DND-41 (cell line): ENCODE measurements around the gene CHCHD3.

Source experiments
- ATAC-seq: fragments of 200-7000 bp; cut with Tn5 transposase; 3 replicates; pipeline ENCODE4 v1.9.1; 2021; ENCODE audit warnings: low read depth; ENCODE audit not compliant: insufficient read depth
- DNase-seq: peaks from one replicate; pipeline ENCODE4 v3.0.0-alpha.2; 2020
- H2AFZ ChIP-seq: 2 replicates; pipeline ENCODE4 v1.6.0; 2012; ENCODE audit warnings: low read depth, low read length
- H3K27ac ChIP-seq: 2 replicates; pipeline ENCODE4 v1.5.1; 2012; ENCODE audit warnings: low read length, inconsistent platforms
- H3K27me3 ChIP-seq: fragments of 200-600 bp; sonication (generic); 2 replicates; pipeline ENCODE4 v1.6.0; 2012; ENCODE audit warnings: low read length, mild to moderate bottlenecking, inconsistent platforms; ENCODE audit not compliant: insufficient read depth, poor library complexity
- H3K36me3 ChIP-seq: 2 replicates; pipeline ENCODE4 v1.5.1; 2012; ENCODE audit warnings: low read length, inconsistent platforms; ENCODE audit not compliant: insufficient read depth
- H3K4me1 ChIP-seq: 2 replicates; pipeline ENCODE4 v1.5.1; 2012; ENCODE audit warnings: mild to moderate bottlenecking, low read length; ENCODE audit not compliant: insufficient read depth
- H3K4me2 ChIP-seq: 2 replicates; pipeline ENCODE4 v1.6.0; 2012; ENCODE audit warnings: mild to moderate bottlenecking, moderate library complexity, low read length, inconsistent platforms; ENCODE audit not compliant: insufficient read depth
- H3K4me3 ChIP-seq, 2 experiments: fragments of 200-600 bp in 1 of 2; shearing (Covaris generic) in 1 of 2; 2 replicates each; pipeline ENCODE4 v1.5.1; 2012 to 2016; ENCODE audit warnings: inconsistent platforms in 2 of 2, low read length in 2 of 2, mild to moderate bottlenecking in 2 of 2, low read depth in 1 of 2, moderate library complexity in 1 of 2
- H3K79me2 ChIP-seq: 2 replicates; pipeline ENCODE4 v1.6.0; 2012; ENCODE audit warnings: low read length, inconsistent platforms; ENCODE audit not compliant: insufficient read depth
- H3K9ac ChIP-seq: 2 replicates; pipeline ENCODE4 v1.6.0; 2012; ENCODE audit warnings: low read depth, mild to moderate bottlenecking, inconsistent platforms, low read length, moderate library complexity
- H3K9me3 ChIP-seq: 2 replicates; pipeline ENCODE4 v1.5.1; 2012; ENCODE audit warnings: low read length, moderate library complexity, mild to moderate bottlenecking, inconsistent platforms; ENCODE audit not compliant: insufficient read depth, severe bottlenecking
- H4K20me1 ChIP-seq: 2 replicates; pipeline ENCODE4 v1.6.0; 2012; ENCODE audit warnings: low read length; ENCODE audit not compliant: insufficient read depth
- EZH2 ChIP-seq: IDR thresholded peaks from 3 replicates; pipeline ENCODE4 v1.6.1; 2012; ENCODE audit warnings: borderline replicate concordance, low read depth, mild to moderate bottlenecking, moderate library complexity, low read length, inconsistent platforms; ENCODE audit not compliant: severe bottlenecking
- TF ChIP-seq, protein P1 (sequence below): IDR thresholded peaks from 2 replicates; pipeline ENCODE4 v1.5.1; 2012; ENCODE audit warnings: borderline replicate concordance, low read length, moderate library complexity, mild to moderate bottlenecking; ENCODE audit not compliant: poor library complexity, severe bottlenecking; ENCODE audit errors: extremely low read depth

Gene CHCHD3

DNA sequence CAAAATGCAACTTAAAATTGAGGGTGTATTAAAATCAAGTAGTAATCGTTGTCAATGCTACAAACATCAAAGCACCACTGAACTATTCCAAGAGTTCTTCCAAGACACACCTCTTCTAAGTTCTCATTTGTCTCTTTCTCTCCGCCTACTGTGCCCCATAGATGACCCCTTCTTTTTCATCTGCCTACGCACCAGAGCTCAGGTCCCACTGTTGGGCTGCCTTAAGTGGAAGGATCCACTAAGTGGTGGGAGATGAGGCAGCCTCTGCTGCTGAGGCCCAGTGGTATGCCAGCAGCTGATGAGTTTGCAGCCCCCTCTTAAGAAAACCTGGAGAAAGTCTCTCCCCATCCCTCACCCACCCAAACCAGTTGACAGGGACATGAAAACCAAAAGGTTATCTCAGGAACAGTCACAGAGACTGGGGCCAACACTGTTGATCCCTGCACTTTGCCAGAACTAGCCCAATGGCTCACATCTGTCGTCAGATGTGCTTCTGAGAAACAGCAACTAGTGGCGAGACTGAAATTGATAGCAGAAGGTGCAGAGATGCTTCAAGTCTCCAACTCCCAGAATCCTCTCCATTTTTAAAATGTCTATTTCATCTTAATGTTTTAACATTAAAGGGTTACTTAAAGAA, 88.4 kb downstream of the CHCHD3 start:
- Histone ChIP-seq H3K9ac (no peak overlapping the region), H3K4me2 (no peak overlapping the region), H3K4me1 (no peaks in the 10 kb centered on the region), H2AFZ (no peak overlapping the region), H3K79me2 (peaks cover 84% of the 10 kb centered on the region), H3K4me3 (no peak overlapping the region), H3K9me3 (no peaks in the 10 kb centered on the region), H4K20me1 (peaks cover 23% of the 10 kb centered on the region), H3K36me3 (no peaks in the 10 kb centered on the region; the same call in 1 of the 2 replicates), H3K27me3 (no peaks in the 10 kb centered on the region), H3K27ac (no peak overlapping the region)
- no peak for DNase-seq
- ATAC-seq: no peak
- TF ChIP-seq, protein P1, sequence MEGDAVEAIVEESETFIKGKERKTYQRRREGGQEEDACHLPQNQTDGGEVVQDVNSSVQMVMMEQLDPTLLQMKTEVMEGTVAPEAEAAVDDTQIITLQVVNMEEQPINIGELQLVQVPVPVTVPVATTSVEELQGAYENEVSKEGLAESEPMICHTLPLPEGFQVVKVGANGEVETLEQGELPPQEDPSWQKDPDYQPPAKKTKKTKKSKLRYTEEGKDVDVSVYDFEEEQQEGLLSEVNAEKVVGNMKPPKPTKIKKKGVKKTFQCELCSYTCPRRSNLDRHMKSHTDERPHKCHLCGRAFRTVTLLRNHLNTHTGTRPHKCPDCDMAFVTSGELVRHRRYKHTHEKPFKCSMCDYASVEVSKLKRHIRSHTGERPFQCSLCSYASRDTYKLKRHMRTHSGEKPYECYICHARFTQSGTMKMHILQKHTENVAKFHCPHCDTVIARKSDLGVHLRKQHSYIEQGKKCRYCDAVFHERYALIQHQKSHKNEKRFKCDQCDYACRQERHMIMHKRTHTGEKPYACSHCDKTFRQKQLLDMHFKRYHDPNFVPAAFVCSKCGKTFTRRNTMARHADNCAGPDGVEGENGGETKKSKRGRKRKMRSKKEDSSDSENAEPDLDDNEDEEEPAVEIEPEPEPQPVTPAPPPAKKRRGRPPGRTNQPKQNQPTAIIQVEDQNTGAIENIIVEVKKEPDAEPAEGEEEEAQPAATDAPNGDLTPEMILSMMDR: no peak
- no peak for TF ChIP-seq EZH2

DNA sequence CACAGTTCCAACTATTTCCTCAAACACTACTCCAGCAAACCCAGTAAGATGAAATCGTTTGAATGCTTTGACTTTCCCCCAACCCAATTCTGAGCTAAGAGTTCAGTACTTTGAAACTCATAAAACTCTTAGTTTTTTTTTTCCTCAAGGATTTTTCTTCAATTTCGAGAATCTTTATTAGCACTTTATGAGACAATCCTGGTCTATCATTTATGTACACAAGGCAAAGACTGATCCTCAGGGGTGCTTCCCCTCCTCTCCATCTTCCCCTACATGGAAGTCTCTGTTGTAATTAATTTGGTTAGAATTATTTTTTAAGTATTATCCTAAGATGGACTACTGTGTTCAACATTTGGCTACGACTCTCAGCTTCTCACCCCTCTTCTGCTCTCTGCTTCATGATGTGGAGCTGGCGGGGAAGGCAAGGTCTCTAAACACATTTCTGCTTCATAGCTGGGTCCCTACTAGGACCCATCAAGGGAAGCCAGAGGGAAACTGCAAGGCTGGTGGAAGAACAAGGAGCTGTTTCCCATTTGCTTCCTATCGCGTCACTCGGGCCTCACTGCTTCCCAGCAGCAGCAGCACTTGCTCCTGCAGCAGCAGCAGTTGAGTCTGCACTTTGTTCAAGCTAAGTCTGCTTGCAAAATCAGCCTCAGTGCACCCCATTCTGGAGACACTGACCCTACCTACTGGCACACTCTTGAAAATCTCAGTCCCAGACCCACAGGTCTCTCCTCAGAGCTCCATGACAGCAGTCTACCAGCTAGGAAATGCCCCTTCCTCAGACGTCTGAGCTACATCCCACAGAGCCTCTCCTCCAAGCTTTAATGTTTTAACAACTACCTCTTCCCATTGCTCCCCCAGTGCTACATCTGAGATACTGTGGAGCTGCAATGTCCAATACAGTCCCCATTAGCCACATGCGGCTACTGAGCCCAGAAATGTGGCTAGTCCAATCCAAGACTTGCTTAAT, 90.0 kb downstream of the CHCHD3 start:
- no peak overlapping the region for H2AFZ ChIP-seq
- H3K4me2 ChIP-seq: no peak overlapping the region
- no peak overlapping the region for H3K4me3 ChIP-seq
- H3K9ac ChIP-seq: no peak overlapping the region
- no peaks in the 10 kb centered on the region; the same call in 1 of the 2 replicates for H3K36me3 ChIP-seq
- H3K79me2 ChIP-seq: peaks cover 76% of the 10 kb centered on the region
- ATAC-seq (no peak), DNase-seq (no peak)
- H3K9me3 ChIP-seq: no peaks in the 10 kb centered on the region
- TF ChIP-seq EZH2: no peak
- TF ChIP-seq, protein P1: no peak
- H4K20me1 ChIP-seq: peaks cover 23% of the 10 kb centered on the region
- no peaks in the 10 kb centered on the region for H3K4me1 ChIP-seq
- no peak overlapping the region for H3K27ac ChIP-seq
- no peaks in the 10 kb centered on the region for H3K27me3 ChIP-seq

DNA sequence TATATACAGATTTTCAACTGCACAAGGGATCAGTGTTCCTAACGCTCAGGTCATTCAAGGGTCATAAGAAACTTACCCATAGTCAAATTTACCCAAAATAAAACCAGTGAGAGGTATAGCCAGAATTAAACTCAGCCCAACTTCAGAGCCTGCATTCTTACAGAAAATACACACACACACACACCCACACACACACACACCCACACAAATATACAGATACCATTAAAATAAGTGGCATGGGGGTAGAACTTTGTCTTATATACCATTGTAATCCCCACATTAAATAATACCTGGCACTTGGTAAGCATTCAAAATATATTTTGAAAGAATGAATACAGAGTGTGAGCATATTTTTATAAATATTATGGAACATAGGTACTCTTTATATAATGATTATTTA, 93.8 kb downstream of the CHCHD3 start:
- no peak for ATAC-seq
- no peaks in the 10 kb centered on the region for H3K4me1 ChIP-seq
- H3K4me3 ChIP-seq: no peak overlapping the region
- H3K36me3 ChIP-seq: no peaks in the 10 kb centered on the region; the same call in 1 of the 2 replicates
- peaks cover 6% of the 10 kb centered on the region for H3K9me3 ChIP-seq
- TF ChIP-seq, protein P1: no peak
- no peak for TF ChIP-seq EZH2
- H3K27me3 ChIP-seq: no peaks in the 10 kb centered on the region
- H3K9ac ChIP-seq: no peak overlapping the region
- H3K79me2 ChIP-seq: peaks cover 47% of the 10 kb centered on the region
- no peak for DNase-seq
- H3K4me2 ChIP-seq: no peak overlapping the region
- H2AFZ ChIP-seq: no peak overlapping the region
- peaks cover 6% of the 10 kb centered on the region; the same call in 1 of the 2 replicates for H4K20me1 ChIP-seq
- no peak overlapping the region for H3K27ac ChIP-seq
